ENCODE data around the gene CLDN7. TPM values are rescaled to one million over a fixed set of nuclear protein-coding genes. Genes with fewer than 3 reads are reported as not detected.
A peak's percentile ranks its signal among the peaks of the same experiment; 100 is the strongest.

Gene CLDN7
- total RNA-seq, 1 donor from 2014 or later = 10.5 TPM

GRCh38 chr17:7215136-7215638, 47.1 kb downstream of the CLDN7 start:
- FAIRE-seq (peak; percentile 26), DNase-seq (ENCODE audit: low read depth) (no peak)
- H3K9me3 Mint-ChIP-seq (ENCODE audit: unreplicated experiment) = no peaks in the 10 kb centered on the region
- Histone ChIP-seq H3K79me2 (ENCODE audit: insufficient read depth, low read length) (peaks cover 61% of the 10 kb centered on the region), H4K20me1 (ENCODE audit: insufficient read depth, low read length) (peaks cover 56% of the 10 kb centered on the region), H3K4me3 (ENCODE audit: insufficient read depth, low read depth, low read length) (peak overlapping the region; percentile 69), H3K9me3 (ENCODE audit: insufficient read depth, low read depth, low read length) (no peaks in the 10 kb centered on the region), H3K27ac (ENCODE audit: low read depth, low read length) (peak overlapping the region; percentile 73), H3K36me3 (ENCODE audit: insufficient read depth, low read length) (no peaks in the 10 kb centered on the region), H3K4me1 (ENCODE audit: insufficient read depth, low read length) (peaks cover 39% of the 10 kb centered on the region), H3K4me2 (ENCODE audit: low read length) (peak overlapping the region; percentile 92), H3K27me3 (ENCODE audit: insufficient read depth, low read length) (no peaks in the 10 kb centered on the region), H3K9ac (ENCODE audit: low read length) (peak overlapping the region; percentile 76), H2AFZ (ENCODE audit: low read depth, low read length) (no peak overlapping the region)
- peaks cover 32% of the 10 kb centered on the region for H3K4me1 Mint-ChIP-seq (ENCODE audit: low read depth, unreplicated experiment)
- no peaks in the 10 kb centered on the region for H3K27me3 Mint-ChIP-seq (ENCODE audit: low read depth, unreplicated experiment)
- H3K27ac Mint-ChIP-seq (ENCODE audit: unreplicated experiment) = peak overlapping the region; percentile 99
- H3K36me3 Mint-ChIP-seq (ENCODE audit: low read depth, unreplicated experiment) = peaks cover 9% of the 10 kb centered on the region
- TF ChIP-seq CTCF (IDR thresholded peaks at IDR 0.05; ENCODE audit: insufficient read depth, low read depth, low read length) (no peak), EZH2 (IDR thresholded peaks at IDR 0.05; ENCODE audit: insufficient read depth, low read length) (no peak)
- peak overlapping the region; percentile 84 for H3K4me3 Mint-ChIP-seq (ENCODE audit: unreplicated experiment)

GRCh38 chr17:7214300-7215135, 47.8 kb downstream of the CLDN7 start:
- Histone ChIP-seq H3K4me3 (ENCODE audit: insufficient read depth, low read depth, low read length) (peak overlapping the region; percentile 69), H3K27ac (ENCODE audit: low read depth, low read length) (peak overlapping the region; percentile 73), H3K9me3 (ENCODE audit: insufficient read depth, low read depth, low read length) (no peaks in the 10 kb centered on the region), H3K27me3 (ENCODE audit: insufficient read depth, low read length) (no peaks in the 10 kb centered on the region), H4K20me1 (ENCODE audit: insufficient read depth, low read length) (peaks cover 63% of the 10 kb centered on the region), H3K79me2 (ENCODE audit: insufficient read depth, low read length) (peaks cover 63% of the 10 kb centered on the region), H2AFZ (ENCODE audit: low read depth, low read length) (no peak overlapping the region), H3K36me3 (ENCODE audit: insufficient read depth, low read length) (no peaks in the 10 kb centered on the region), H3K4me2 (ENCODE audit: low read length) (peak overlapping the region; percentile 92), H3K4me1 (ENCODE audit: insufficient read depth, low read length) (peaks cover 37% of the 10 kb centered on the region), H3K9ac (ENCODE audit: low read length) (peak overlapping the region; percentile 76)
- TF ChIP-seq CTCF (IDR thresholded peaks at IDR 0.05; ENCODE audit: insufficient read depth, low read depth, low read length) = peak; percentile 37
- no peak for TF ChIP-seq EZH2 (IDR thresholded peaks at IDR 0.05; ENCODE audit: insufficient read depth, low read length)
- no peaks in the 10 kb centered on the region for H3K9me3 Mint-ChIP-seq (ENCODE audit: unreplicated experiment)
- no peak for FAIRE-seq
- peaks cover 12% of the 10 kb centered on the region for H3K36me3 Mint-ChIP-seq (ENCODE audit: low read depth, unreplicated experiment)
- H3K27me3 Mint-ChIP-seq (ENCODE audit: low read depth, unreplicated experiment) = no peaks in the 10 kb centered on the region
- DNase-seq (ENCODE audit: low read depth) = peak; percentile 88
- peak overlapping the region; percentile 99 for H3K27ac Mint-ChIP-seq (ENCODE audit: unreplicated experiment)
- peak overlapping the region; percentile 84 for H3K4me3 Mint-ChIP-seq (ENCODE audit: unreplicated experiment)
- H3K4me1 Mint-ChIP-seq (ENCODE audit: low read depth, unreplicated experiment) = peaks cover 33% of the 10 kb centered on the region
